B cell (primary cell): ENCODE data around the gene SENP3. TPM values are rescaled to one million over a fixed set of nuclear protein-coding genes. Genes with fewer than 3 reads are reported as not detected.

Source experiments
- ATAC-seq: fragments of 200-7000 bp; cut with Tn5 transposase; one replicate; pipeline ENCODE4 v1.10.0; 2021; ENCODE audit warnings: low read depth, mild to moderate bottlenecking, moderate number of reproducible peaks, moderate library complexity
- CTCF ChIA-PET: fragments of 350-600 bp; sonication (Branson Sonifier 250); formaldehyde crosslinking; loops from one replicate; lab custom pipeline; 2021; ENCODE audit warnings: antibody characterized with exemption, inconsistent platforms; lab: Charles Lee
- POLR2A ChIA-PET: fragments of 350-600 bp; sonication (Branson Sonifier 250); formaldehyde crosslinking; loops from one replicate; lab custom pipeline; 2021; ENCODE audit warnings: antibody characterized with exemption; lab: Charles Lee
- DNase-seq: peaks from one replicate; pipeline ENCODE4 v3.0.0; 2013
- H2AFZ ChIP-seq: 2 replicates; pipeline ENCODE4 v1.6.1; 2012; ENCODE audit warnings: mild to moderate bottlenecking, low read depth, low read length; ENCODE audit not compliant: insufficient read depth, poor library complexity, severe bottlenecking
- H3K27ac ChIP-seq, 2 donors: 1 replicate in 1 of 2; 2 replicates in 1 of 2; pipeline ENCODE4 v1.5.1; 2012 to 2013; ENCODE audit warnings: low read length in 2 of 2, mild to moderate bottlenecking in 2 of 2, moderate library complexity in 1 of 2
- H3K27me3 ChIP-seq, 4 experiments: fragments of 200-600 bp in 1 of 4; sonication (generic) in 1 of 4; replicated peaks in 1 of 4; 1 replicate in 2 of 4; 2 replicates in 2 of 4; pipeline versions ENCODE4 v1.6.1 to v1.7.0; 2013 to 2016; ENCODE audit warnings: low read length in 3 of 4, mild to moderate bottlenecking in 2 of 4, mixed read lengths in 1 of 4, moderate library complexity in 1 of 4; ENCODE audit not compliant: insufficient read depth in 4 of 4, control insufficient read depth in 3 of 4; ENCODE audit errors: control extremely low read depth in 1 of 4
- H3K36me3 ChIP-seq, 2 experiments: replicated peaks in 1 of 2; 1 replicate in 1 of 2; 2 replicates in 1 of 2; pipeline versions ENCODE4 v1.6.1 to v1.7.1; 2013; ENCODE audit warnings: low read length in 1 of 2; ENCODE audit not compliant: insufficient read depth in 2 of 2, control insufficient read depth in 1 of 2; ENCODE audit errors: control extremely low read depth in 1 of 2, extremely low read depth in 1 of 2
- H3K4me1 ChIP-seq, 2 donors: fragments of 200-600 bp in 1 of 2; sonication (generic) in 1 of 2; 1 replicate in 1 of 2; 2 replicates in 1 of 2; pipeline versions ENCODE4 v1.5.1 to v1.6.1; 2013 to 2017; ENCODE audit warnings: low read length in 2 of 2; ENCODE audit not compliant: control insufficient read depth in 2 of 2, insufficient read depth in 2 of 2
- H3K4me2 ChIP-seq: replicated peaks from 2 replicates; pipeline ENCODE3; 2012; ENCODE audit warnings: mild to moderate bottlenecking, low read depth, low read length; ENCODE audit not compliant: poor library complexity, severe bottlenecking
- H3K4me3 ChIP-seq, 5 experiments: fragments of 200-600 bp in 1 of 5; sonication (generic) in 1 of 5; 1 replicate in 3 of 5; 2 replicates in 2 of 5; pipeline versions ENCODE4 v1.5.1 to v1.7.0; 2011 to 2016; ENCODE audit warnings: low read length in 4 of 5, mild to moderate bottlenecking in 4 of 5, low read depth in 2 of 5, control low read depth in 1 of 5, moderate library complexity in 1 of 5; ENCODE audit not compliant: insufficient read depth in 1 of 5; ENCODE audit errors: control extremely low read depth in 1 of 5, extremely low read depth in 1 of 5
- H3K79me2 ChIP-seq: fragments of 200-600 bp; sonication (generic); one replicate; pipeline ENCODE4 v1.6.0; 2016; ENCODE audit warnings: low read length; ENCODE audit not compliant: control insufficient read depth, insufficient read depth
- H3K9ac ChIP-seq: fragments of 200-600 bp; sonication (generic); 2 replicates; pipeline ENCODE4 v1.6.1; 2017; ENCODE audit warnings: mild to moderate bottlenecking, low read length, moderate library complexity
- H3K9me3 ChIP-seq, 3 donors: one replicate each; pipeline versions ENCODE4 v1.6.1 to v1.7.1; 2013; ENCODE audit warnings: low read length in 2 of 3; ENCODE audit not compliant: control insufficient read depth in 2 of 3, insufficient read depth in 1 of 3; ENCODE audit errors: control extremely low read depth in 1 of 3
- H4K20me1 ChIP-seq: 2 replicates; pipeline ENCODE4 v1.6.0; 2012; ENCODE audit warnings: mild to moderate bottlenecking, low read length; ENCODE audit not compliant: insufficient read depth, control insufficient read depth, poor library complexity, severe bottlenecking
- H3K27ac Mint-ChIP-seq: one replicate; pipeline ENCODE4 v1.8.0; 2021; ENCODE audit warnings: mixed read lengths
- H3K27me3 Mint-ChIP-seq: one replicate; pipeline ENCODE4 v1.8.0; 2021; ENCODE audit warnings: mixed read lengths
- H3K4me1 Mint-ChIP-seq: one replicate; pipeline ENCODE4 v1.8.0; 2021; ENCODE audit warnings: mixed read lengths
- H3K4me3 Mint-ChIP-seq: one replicate; pipeline ENCODE4 v1.8.0; 2021; ENCODE audit warnings: mixed read lengths
- H3K9me3 Mint-ChIP-seq: one replicate; pipeline ENCODE4 v1.8.0; 2022; ENCODE audit warnings: mixed read lengths; ENCODE audit not compliant: insufficient read depth
- CTCF ChIP-seq: fragments of 200-600 bp; IDR thresholded peaks from one replicate; pipeline ENCODE4 v1.8.0; 2022; ENCODE audit warnings: antibody characterized with exemption, mild to moderate bottlenecking
- EZH2 ChIP-seq: IDR thresholded peaks from 2 replicates; pipeline ENCODE4 v1.6.1; 2012; ENCODE audit warnings: borderline replicate concordance, low read depth, mild to moderate bottlenecking, moderate library complexity, low read length; ENCODE audit not compliant: insufficient read depth, poor library complexity, severe bottlenecking
- WGBS: methylation state at CpG from one replicate; pipeline ENCODE4 v1.1.5; 2013; ENCODE audit warnings: missing lambda C conversion rate; ENCODE audit not compliant: insufficient coverage; 5-methylcytosine and 5-hydroxymethylcytosine counted together
- intact Hi-C: fragments of 100-400 bp; cut with micrococcal nuclease; formaldehyde crosslinking; loops from one replicate; pipeline ENCODE4 v1.10.0; 2022
- polyA plus RNA-seq: library from polyadenylated mRNA; depleted of rRNA; stranded (reverse); fragments of >200 nt; gene quantifications from 2 replicates; pipeline ENCODE4 v1.2.3, GENCODE V29; 2012
- total RNA-seq, 2 donors: library from RNA; stranded (reverse); fragments of 120-200 nt in 1 of 2; gene quantifications; 1 replicate in 1 of 2; 2 replicates in 1 of 2; pipeline versions ENCODE4 v1.2.3 to v1.2.4, GENCODE V29; 2013 to 2022

SENP3 gene
- total and polyA plus RNA-seq, 2 donors (not counting 1 experiment from before 2014, with no cell fraction given) = 45.1 to 57.1 TPM

DNA sequence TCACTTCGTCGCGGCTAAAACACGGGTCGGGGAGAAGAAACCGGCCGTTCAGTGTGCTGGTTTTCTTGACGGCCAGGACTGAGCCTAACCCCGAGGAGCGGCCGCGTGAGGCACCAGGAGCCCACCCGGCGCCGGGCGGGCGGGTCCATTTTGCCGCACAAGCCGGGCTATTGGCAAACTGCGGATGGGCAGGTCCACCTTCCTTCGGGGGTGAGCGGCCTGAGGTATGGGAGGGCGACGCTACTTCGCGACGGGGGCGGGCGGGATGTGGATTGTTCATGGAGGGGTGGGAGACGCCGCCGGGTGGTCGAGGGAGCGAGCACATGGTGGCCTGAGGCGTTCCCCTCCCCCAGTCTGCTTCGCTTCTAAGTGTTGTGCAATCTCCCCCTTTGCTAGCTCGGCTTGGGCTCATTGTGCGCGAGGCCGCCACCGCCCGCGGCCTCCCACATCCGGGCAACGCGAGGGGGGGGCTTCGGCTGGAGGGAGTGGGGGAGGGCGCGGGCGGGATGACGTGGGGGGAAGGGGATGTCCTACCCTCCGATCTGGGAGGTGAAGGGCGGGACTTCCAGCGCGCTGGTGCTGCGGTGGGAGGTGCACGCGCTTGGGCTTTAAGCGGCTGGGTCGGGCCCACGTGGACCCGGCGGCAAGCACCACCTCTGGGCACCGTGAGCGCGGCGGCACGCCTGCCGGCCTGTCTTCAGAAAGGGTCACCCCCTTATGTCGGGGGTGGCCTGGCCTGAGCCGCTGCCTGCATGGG lies 11.8 kb downstream of the SENP3 start:
- Histone ChIP-seq H3K79me2 (peaks cover 40% of the 10 kb centered on the region), H3K4me1 (peaks cover 22 to 33% of the 10 kb centered on the region in 2 donors), H3K27ac (peak overlapping the region; percentile 85 to 94), H3K36me3 (peaks cover 24 to 69% of the 10 kb centered on the region in 2 experiments), H2AFZ (no peak overlapping the region), H3K4me2 (peak overlapping the region; percentile 89), H4K20me1 (peaks cover 55% of the 10 kb centered on the region), H3K27me3 (no peaks in the 10 kb centered on the region), H3K9me3 (no peaks in the 10 kb centered on the region), H3K9ac (peak overlapping the region; percentile 98), H3K4me3 (peak overlapping the region; percentile 72 to 98 (median 93))
- H3K4me3 Mint-ChIP-seq = peak overlapping the region; percentile 94
- CTCF ChIA-PET = interaction anchor here (1.0 to 4.9 kb wide), 7 partner anchors 9 to 277 kb away, joined by 3 to 21 read pairs (median 12); partner anchors contain the start of genes MPDU1, SENP3 and SOX15
- POLR2A ChIA-PET = interaction anchor here (0.5 to 2.4 kb wide), 15 partner anchors 9 to 598 kb away, joined by 3 to 15 read pairs (median 4); partner anchors contain the start of genes FXR2, MPDU1, POLR2A and SAT2
- peak; percentile 95 for DNase-seq
- intact Hi-C loops = loop anchor here (2.0 to 10.0 kb wide), 4 partner anchors 171 to 559 kb away; partner anchors contain the start of genes CYB5D1, NAA38, RNASEK and TMEM256
- H3K9me3 Mint-ChIP-seq = no peaks in the 10 kb centered on the region
- H3K4me1 Mint-ChIP-seq = peaks cover 59% of the 10 kb centered on the region
- no peaks in the 10 kb centered on the region for H3K27me3 Mint-ChIP-seq
- peak; percentile 42 for ATAC-seq
- WGBS = under 1% methylated on average over 63 of the region's 71 CpGs
- H3K27ac Mint-ChIP-seq = peak overlapping the region; percentile 99
- no peak for TF ChIP-seq EZH2
- no peak for TF ChIP-seq CTCF
